HG03039 (cell line): Measurements from ENCODE around the gene MYO19.
"Not testable (repeated sequence)": the region's sequence is repeated elsewhere in the genome, so short reads cannot be mapped to it uniquely, and the experiment has no call there.

Experiments used
- ATAC-seq: cut with Tn5 transposase; IDR thresholded peaks from one replicate; pipeline ENCODE4 v1.9.1; 2021; ENCODE audit warnings: mild to moderate bottlenecking, moderate library complexity; ENCODE audit not compliant: unreplicated experiment

Gene MYO19

DNA sequence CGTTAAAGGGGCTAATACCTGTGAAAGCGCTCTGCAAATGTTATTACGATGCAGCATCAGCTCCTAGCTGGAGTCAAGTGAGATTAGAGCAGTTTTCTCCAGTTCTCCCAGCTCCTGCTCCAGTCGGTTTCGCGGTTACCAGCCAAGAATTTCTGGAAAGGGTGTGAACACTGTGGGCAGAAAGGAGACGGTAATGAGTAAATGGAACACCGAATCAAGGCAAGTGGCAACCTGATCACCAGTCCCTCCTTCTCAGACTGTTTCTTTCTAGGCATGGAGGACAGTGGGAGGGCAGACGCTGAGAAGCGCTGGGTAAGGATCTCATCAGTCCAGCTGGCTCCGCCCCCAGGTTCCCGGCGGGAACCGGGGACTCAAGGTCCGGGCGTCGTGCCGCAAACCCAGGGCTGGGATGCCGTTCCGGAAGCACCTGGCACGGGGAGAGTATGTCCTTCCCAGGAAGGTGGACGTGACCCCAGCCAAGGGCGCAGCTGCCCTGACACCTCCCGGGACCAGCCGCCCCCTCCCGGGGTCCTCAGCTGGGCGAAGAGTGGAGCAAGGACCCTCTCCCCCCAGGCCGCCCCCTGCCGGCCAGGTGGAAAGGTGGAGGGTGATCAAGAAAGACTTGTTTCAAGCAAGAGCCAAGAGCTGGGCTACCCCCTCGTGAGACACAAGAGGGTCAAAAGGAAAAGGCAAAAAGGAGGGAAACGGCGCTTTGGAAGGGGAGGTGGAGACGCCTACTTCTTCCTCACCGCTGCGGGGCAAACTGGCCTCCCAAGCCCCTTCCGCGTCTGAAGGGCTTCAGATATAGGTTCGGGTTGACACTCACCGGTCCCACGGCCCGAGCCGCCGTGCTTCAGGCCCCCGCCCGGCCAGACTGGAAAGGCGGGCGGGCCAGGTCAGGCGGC, 481 bp downstream of the MYO19 start:
- peak; percentile 25 for ATAC-seq

DNA sequence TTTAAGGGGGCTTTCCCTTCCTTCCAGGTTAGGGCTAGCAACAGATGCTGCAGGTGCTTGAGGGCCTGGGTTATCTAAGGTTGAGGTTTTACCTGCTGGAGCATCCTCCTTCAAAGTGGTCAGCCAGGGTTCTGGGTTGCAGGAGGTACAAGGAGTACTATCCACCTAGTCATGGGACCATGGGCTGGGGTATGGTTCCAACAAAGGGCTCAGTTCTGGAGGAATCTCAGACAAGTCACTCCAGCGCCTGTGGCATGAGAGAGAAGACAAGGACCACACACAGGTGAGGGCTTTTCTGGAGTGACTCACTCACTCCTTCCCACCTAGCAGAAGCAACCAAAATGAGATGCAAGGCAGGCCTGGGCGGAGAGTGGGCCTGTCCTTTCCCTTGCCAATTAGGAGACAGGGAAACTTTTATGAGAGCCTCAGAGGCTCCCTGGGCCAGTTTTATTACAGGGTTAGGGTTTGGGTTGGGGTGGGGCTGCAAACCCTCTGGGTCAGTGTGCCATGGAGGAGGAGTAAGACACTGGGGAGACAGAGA, 2.2 kb downstream of the MYO19 start:
- ATAC-seq, result no peak

DNA sequence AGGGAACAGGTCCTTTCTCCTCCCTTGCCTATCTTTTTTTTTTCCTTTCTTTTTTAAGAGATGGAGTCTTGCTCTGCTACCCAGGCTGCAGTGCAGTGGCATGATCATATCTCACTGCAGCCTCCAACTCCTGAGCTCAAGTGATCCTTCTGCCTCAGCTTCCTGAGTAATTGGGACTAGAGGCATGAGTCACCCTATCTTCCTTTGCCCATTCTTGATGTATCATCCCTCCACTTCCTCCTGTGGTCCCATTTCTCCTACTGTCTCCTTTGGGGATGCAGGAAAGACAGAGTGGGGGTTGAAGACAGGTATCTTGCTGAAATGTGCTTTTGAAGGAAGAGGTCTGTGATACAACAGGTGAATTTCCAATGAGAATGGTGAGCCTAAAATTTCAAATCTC, 5.5 kb downstream of the MYO19 start:
- no peak for ATAC-seq

DNA sequence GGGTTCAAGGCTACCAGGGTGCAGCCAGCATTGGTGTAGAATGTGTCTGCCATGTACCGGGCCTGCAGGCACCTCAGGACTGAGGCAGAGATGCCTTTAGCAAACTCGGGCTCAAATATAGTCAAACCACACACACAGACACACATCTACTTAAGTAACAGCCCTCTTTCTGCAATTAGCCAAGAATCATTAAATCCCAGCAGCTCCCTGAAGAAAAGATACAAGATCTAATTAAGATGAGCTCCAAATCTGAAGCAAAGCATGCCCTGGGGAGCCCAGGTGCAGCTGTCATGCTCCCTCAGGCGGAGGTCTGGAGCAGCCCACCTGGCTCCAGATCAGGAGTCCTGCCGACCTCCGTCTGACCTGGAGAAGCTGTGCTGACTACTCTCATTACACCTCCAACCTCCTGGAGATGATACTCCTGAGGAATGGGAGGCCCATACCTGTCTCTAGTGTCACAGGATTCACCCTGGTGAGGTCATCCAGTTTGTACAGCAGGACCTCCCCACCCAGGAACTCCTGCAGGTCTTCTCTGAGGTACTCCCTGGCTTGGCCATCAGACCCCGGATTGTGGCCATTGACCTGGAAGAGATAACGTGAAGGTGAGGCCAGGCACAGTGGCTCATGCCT, 6.9 kb downstream of the MYO19 start:
- ATAC-seq, result no peak

DNA sequence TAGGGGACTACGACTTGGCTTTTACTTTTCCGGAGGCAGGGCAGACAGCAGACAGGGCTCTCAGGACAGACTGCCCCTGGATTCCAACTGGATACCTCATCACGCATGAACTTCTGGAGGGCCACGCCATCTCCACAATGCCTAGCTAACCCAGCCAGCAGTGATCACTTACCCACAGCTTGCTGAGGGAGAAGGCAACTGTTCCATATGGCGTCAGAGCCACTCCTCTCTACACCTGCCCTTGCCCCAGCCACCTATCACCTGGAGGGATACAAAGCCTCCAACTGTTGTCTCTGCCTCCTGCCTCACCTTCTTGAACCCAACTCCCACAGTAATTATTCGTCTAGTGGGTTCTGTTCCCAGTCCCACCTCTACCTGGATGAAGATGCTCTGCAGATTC, 8.8 kb downstream of the MYO19 start:
- ATAC-seq, result no peak

DNA sequence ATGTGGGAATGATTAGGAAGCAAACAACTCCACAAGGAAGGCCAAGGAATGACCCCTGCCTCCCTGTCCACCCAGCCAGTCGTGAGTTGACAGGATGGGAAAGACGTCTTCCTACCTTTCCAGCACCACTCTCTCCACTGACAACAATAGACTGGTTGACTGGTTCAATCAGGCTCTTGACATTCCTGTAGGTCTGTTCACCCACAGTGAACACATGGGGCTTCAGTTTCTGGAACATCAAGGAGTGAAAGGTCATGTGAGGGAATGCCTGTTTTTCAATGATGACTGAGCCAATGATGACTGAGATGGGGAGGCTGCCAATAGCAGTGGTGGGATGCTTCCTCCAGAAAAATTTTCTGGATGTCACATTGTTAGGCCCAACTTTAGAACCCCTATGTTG, 9.6 kb downstream of the MYO19 start:
- no peak for ATAC-seq

DNA sequence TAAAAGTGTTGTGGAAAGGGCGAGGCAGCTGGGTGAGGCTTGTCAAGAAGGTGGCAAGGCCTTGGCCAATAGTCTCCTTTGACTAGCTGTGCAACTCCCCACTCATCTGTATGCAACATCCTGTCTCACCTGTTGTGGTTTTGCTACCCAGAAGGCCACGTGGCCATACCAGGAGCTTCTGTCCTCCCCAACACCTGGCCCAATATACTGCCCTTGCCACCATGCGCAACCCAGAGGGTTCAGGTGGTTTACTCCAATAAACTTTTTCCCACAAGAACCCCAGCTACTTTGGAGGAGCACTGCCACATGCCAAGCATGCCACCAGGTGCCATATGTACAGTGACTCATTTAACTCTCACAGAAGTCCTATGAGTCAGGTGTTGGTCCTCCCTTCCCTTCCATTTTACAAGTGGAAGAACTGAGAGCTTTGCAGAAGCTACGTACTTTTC, 10.2 kb downstream of the MYO19 start:
- ATAC-seq, result no peak

DNA sequence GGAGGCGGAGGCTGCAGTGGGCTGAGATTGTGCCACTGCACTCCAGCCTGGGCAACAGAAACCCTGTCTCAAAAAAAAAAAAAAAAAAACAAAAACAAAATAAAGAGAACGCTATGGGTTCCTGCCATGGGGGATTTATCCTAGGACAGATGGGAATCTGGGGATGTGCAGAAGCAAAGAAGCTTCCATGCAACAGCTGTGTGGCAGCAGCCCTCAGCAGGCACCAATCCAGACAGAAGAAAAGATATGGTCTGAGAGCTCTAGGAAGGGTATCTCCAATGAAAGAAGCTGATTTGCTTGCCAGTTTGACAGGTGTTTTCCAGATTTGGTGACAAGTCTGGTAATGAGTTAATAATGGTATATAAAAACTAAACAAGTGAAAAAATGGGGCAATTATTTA, 11.6 kb downstream of the MYO19 start:
- no peak for ATAC-seq

DNA sequence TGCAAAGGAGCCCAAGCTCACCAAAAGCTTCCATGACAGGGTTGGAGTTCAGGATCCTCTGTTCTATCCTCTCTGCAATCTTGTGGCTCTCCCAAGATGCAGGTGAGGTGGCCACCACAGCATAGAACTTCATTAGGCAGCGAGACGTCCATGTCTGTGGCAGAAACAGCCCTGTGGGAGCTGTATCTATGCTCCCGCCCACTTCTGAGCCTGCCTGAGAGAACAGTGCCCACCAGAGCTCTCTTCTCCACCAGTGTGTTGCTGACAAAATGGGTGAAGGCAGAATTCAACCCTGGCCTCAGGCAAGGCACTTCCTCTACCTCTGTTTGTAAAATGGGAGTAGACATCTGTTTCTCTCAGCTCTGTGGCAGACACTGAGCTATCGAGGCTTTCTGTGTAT, 18.8 kb downstream of the MYO19 start:
- no peak for ATAC-seq

DNA sequence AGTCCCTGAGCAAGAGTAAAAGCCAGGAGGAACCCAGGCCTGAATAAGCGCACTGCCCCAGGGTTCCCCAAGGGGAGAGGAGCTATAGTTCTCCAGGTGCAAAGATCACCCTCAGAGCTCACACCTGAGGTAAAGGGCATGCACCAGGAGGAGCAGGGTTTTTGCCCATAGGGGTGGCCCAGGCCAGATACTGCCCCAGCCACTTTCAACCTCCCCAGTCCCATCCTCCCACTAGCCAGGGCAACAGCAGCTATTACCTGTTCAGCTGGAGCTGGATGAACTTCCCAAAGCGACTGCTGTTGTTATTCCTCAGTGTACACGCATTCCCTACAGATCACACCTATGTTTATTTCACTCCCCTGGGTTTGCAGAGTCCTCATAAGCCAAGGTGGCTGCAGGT, 19.8 kb downstream of the MYO19 start:
- no peak for ATAC-seq

DNA sequence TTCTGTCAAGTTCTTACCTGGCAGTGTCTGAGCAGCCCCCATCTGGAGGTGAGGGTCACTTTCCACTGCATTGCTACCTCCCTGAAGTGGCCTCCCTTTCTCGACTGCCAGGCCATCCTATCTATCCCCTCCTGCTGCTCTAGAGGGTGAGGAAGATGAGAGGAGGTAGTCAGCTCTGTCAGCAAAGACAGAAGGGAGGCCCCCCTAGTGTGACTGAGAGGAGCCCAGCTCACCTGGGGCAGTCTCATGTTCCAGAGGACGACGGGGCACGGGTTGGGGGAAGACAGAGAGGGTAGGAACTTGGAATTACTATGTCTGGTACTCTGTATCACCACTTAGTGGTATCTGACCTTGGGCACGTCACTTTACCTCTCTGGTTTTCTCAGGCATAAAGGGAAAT, 22.0 kb downstream of the MYO19 start:
- no peak for ATAC-seq

DNA sequence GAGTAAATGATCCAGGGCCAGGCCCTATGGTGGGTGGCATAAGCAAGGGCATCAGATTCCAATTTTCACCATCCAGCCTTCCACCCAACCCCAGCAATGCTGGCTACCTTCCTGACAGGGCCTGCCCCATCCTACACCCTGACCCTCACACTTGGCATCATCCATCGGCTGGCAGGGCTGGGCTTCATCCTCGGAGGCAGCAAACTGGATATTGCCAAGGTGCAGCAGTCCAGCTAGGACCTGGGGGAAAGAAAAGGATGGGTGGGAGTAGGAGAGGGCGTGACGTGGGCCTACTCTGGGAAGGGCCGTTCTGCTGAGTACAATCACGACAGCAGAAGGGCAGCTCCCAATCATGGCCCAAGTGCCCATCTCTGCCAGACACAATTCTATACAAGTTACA, 23.5 kb downstream of the MYO19 start:
- no peak for ATAC-seq

DNA sequence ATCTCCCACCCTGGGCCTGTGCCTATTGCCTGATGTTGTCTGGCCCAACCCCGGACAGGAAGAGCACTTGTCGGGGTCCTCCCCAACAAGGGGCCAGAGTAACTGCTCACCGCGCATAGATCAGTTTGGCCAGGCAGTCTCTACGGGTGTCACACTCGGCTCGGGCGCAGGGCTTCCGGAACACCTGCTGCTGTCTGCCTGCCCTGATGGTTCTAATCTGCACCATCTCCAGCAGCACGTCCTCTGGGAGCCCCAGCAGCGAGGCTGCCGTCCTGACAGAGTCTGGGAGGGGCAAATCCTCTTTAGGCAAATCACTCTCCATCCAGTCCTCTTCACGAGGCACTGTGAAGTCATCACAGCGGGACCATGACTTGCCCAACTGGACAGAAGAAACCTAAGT, 24.0 kb downstream of the MYO19 start:
- ATAC-seq, result no peak

DNA sequence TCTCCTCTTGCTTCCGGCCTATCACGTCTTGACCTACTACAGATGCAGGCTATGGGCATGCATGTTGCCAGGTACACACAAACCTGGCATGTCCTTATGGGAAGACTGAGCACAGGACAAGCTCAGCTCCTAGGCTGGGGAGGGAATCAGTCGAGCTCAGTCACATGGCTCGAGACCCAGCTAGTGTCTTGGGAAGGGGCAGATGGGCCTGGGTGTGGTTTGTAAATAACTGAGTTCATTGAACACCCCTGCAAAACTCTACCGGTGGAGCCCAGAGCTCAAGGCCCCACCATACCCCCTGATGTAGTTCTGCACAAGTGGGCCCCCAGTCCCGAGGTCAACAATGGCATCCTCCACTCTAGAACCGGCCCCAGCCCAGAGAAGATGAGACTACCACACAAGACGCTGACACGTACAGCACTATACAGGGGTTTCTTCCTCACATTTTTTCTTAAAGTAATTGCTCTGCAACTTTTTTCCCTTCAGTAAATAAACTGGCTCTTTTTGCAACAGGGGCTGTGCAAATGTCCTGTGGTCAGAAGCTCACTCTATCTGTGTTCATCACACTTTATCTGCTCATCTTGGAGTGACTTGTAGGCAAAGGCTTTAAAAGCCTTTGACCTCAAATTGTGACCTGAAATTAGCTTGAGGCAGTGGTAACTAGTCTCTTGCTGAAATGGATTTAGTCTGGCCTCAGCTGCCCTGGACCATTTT, 25.2 kb downstream of the MYO19 start:
- no peak for ATAC-seq

DNA sequence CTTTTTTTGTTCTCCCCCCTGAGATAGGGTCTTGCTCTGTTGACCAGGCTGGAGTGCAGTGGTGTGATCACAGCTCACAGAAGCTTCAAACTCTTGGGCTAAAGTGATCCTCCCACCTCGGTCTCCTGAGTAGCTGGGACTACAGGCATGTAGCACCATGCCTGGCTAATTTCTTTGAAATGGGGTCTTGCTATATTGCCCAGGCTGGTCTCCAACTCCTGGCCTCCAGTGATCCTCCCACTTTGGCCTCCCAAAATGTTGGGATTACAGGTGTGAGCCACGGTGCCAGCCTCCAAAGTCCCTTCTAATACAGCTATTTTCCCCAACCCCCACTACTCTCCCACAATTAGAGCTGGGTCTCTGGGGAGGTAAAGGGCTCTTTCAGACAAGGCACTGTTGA, 26.2 kb downstream of the MYO19 start:
- not testable (repeated sequence) for ATAC-seq

DNA sequence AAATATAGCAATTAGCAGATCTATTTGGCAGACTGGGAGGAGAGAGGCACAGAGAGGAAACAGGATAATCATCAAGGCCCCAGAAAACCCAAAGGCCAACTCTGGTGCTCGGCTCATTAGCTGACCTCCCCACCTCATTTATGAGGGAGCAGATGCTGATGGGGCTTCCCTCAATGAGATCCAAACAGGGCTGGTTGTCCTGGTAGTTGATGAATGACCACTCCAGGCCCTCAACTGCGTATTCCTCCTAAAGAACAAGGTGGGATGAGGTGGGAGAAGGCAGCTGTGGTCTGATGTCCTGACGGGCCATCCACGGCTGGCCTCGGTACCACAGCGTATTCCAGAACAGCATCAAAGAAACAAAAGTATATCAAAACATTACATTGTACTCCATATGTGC, 27.4 kb downstream of the MYO19 start:
- ATAC-seq, result no peak

DNA sequence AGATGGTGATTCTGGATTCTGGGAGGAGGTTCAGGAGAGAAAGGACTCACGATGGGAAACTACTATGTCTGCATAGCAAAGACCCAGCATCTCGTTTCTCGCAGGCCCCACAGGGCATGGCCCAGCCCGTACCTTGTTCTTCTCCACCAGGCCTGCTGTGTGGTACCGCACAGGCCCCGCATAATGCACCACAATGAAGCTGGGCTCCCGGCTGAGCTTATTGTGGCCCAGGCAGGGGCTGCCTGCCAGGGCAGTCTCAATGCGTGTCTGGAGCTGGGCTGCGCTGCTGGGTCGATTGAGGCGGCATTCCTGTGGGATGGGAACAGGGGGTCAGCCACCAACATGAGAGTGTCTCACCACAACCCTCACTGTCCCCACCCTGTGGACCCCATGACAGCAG, 27.8 kb downstream of the MYO19 start:
- no peak for ATAC-seq

DNA sequence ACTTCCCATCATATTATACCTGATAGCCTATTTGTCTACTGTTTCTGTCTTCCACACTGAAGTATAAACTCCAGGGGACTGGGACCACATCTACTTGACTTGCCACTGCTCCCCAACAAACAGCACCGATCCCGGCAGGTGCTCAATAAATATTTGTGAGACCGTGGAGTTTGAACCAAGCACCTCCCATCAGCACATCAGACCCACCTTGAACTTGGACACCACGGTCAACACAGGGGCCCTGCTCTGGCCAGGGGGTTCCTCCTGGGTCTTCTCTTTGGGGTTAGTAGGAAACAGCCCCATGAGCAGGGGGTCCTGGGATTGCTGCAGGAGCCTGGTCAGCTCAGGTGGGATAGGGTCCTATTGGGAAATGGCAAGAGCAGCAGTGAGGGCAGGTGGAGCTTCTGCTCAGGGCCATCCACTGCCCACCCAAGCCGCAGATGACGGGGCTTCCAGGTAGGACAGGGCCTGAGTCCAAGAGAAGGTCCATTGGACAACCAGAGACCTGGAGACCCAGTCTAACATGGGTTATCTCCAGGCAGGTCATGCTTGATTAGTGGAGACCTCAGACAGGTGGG, 28.3 kb downstream of the MYO19 start:
- no peak for ATAC-seq

DNA sequence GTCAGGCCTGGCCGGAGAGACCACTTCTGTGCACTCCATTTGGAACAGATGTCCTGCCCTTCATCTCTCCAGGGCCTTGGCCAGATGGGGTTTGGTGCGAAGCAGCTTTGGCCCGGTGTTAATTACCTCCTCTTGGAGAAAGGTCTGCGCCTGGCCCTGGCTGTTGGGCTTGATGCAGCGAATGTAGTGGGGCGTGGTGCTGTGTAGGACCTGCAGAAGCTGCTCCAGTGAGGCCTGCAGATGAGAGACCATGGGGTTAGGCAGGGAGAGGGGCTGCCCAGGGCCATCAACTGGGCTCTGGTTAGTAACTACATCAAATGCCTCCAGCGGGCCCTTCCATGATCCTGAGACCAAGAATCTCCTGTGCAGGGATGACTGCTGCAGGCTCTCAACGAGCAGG, 29.5 kb downstream of the MYO19 start:
- ATAC-seq, result no peak

DNA sequence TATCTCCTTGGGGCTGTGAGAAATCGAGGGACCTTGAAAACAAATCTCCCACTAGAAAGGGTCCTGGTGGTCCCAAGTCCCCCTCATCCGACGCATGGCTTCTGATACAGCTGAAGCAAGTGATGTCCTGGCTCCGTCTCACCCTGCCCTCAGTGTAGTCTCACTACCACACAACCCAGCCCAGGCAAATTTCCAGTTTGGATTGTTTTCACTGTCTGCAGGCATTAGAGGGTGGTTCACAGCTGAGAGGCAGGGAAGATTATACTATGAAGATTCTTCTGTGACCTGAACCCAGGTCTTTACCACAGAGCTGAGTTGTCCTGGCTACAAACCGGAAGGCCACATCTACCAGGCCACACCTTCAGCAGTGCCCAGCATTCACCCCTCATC, 30.5 kb downstream of the MYO19 start:
- no peak for ATAC-seq

DNA sequence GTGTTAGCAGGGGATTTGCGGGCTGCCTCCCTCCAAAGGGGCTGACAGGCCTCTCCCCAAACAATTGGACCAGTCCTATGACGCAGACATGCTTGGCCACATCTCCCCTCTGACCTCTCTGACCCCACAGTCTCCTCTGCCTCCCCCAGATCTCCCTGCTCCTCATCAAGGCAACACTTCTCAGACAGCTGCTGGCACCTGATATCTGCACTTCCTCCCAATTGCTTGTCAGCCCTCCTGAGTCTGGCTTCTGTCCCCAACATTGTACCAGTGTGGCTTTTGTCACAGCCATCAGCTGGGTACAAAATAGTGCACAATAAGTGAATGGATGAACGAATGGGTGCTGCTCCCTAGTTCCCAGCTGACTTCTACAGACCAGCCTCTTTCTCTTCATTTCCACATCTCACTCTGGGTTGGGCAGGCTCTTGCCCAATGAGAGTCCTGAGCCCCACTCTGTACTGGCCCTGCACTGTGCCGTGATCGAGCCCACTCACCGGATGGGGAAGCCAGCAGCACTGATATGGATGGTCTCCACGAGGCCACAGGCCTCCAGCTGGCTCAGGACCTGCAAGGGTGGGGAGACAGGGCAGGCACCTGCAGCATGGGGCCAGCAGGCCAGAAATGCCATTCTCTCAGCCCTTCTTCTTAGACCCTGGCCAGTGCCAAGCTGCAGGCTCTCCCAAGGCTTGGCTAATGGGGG, 31.1 kb downstream of the MYO19 start:
- ATAC-seq, result no peak
